ENCODE measurements around the gene UBASH3B.

The UBASH3B gene

DNA sequence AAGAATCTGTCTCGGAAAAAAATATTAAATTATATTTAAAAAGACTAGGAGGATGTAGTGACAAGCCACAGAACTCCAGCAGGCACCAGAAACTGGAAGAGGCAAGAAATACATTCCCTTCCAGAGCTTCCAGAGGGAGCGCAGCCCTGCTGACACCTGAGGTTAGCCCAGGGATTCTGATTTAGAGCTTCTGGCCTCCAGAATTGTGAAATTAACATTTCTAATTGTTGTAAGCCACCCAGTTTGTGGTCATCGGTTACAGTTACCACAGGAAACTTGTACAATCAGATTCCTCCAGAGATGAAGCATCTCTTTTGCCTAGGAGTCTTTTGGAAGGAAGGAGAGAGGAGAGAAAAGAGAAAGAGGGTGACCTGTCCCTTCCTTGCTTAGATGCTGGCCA, 6.4 kb upstream of the UBASH3B start:
- no peak for DNase-seq

DNA sequence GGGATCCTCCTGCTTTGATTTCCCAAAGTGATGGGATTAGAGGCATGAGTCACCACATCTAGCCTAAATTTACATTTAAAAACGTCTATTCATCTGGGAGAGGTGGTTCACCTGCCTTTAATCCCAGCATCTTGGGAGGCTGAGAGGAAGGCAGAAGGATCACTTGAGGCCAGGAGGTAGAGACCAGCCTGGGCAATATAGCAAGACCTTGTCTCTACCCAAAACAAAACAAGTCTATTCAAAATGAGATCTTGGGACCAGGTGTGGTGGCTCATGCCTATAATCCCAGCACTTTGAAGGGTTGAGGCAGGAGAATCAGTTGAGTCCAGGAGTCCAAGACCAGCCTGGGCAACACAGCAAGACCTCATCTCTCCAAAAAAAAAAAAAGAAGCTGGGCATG, 4.9 kb upstream of the UBASH3B start:
- DNase-seq, result no peak

DNA sequence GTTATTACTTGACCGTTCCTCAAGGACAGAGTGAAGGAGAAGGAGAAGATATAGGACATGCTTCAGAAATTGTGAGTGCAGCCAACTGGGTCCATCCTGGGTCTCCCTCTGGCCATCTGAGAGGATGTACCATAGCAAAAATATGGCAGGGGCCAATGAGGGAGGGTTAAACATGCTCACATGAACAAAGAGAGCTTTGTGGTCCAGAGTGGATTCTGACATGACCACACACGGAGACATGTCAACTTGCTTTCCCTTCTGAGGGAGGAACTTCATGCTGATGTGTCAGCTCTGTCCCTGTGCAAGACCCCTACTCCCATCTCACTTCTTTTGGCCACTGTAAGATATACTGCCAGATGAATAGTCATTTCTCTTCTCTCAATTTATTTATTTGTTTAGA, 3.0 kb upstream of the UBASH3B start:
- DNase-seq, result no peak

DNA sequence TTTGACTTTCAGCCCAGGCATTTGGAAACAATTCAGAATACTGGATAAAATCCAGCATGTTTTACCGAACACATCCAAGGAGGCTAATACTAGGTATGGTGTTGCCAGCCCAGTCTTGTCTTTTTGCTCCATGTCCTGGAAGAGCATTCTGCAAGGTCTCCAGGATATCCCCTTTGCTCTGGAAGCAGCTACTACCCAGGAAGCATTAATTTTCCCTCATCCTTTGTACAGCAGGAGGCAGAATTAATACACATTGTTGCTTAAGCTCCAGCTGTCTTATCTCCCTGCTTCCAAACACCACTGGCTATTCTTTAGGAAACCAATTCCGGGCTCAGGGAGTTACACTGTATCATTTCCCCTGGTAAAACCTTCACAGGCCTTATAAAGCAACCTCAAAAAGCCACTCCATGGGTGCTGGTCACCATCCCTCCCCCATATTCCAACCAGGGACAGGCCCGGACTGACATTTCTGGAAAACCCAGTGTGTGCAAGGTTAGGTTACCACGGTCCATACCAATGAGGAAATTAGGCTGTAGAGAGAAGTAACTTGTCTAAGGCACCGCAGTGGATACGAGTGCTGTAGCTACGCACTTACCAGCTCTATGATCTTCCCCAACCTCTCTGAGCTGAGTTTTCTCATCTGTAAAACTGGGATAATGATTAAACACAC, 1.5 kb upstream of the UBASH3B start:
- DNase-seq, result no peak

DNA sequence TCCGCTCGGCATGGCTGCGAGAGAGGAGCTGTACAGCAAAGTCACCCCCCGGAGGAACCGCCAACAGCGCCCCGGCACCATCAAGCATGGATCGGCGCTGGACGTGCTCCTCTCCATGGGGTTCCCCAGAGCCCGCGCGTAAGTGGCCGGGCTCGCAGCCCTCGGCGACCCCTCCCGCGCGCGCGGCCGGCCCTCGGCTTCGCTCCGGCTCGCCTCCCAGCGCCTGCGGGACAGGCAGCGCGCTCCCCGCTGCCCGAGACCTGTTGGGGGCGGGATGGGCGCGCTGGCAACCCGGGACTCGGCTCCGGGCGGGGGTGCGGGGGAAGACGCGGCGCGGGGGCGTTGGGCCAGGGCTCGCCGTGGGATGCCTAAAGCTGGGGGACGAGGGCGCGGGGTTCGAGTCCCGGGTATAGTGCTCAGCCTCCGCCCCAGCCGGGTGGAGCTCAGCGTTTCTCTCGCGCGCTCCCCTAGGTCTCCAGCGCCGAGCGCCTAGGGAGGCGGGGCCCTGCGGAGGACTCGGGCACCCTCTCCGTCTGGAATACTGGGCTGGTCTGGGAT, 630 bp downstream of the UBASH3B start:
- no peak for DNase-seq

DNA sequence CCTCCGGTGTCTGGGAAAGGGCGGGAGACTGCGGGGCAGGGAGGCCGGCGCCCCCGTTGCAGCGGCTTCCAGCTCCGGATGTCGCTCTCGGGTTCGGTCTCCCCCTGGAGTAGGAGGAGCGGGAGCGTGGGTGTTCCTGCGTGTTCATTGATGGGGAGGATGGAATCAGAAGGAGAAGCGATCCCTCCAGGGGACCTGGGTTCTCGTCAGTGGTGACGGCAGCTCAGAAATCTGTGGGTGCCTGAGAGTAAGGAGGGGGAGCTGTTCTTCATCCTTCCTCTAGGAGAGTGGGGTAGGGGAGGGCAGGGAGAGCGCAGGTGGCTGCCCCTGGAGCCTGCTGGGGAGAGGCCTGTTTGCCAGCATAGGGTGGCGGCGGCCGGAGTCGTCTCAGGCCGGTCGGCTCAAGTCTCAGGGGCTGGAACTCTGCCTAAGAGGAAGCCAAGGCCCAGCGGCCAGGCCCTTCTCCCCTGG, 1.1 kb downstream of the UBASH3B start:
- DNase-seq, result no peak

DNA sequence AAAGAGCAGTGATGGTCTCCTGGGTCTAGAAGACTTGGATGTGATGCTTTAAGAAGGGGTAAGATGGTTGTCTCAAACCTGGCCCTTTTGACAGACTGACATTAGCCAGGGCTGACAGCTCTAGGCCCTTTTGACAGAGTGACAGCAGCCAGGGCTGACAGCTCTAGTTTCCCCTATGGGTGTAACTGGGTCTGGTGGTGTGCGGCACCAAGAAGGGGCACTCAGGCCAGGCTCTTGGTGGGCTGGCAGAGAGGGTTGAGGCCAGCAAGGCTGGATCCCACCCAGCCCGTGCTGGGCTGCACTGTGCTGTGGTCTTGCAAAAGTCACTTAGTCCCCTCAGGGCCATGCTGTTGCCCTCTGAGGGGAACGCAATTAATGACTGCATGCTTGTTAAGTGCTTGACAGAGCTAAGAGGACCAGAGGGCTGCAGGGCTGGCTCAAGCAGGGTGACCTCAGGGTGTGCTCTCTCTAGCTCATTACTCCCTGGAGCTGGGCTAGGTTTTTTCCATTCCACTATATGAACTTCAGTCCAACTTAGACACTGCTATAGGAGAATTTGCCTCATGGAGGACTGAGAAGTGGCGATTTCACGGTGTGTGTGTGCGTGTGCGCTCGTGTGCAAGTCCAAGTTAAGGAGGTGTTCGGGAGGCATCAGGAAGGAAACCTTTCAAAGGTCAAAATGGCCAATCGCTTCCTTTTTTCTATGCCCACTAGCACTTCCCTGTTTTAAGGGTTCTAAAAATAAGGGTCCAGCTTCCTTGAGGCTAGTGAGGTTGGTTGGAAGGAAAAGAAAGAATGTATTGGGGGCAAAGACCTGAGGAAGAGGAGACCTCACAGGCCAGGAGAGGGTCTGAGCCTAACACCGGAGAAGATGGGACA, 4.4 kb downstream of the UBASH3B start:
- DNase-seq, result no peak

DNA sequence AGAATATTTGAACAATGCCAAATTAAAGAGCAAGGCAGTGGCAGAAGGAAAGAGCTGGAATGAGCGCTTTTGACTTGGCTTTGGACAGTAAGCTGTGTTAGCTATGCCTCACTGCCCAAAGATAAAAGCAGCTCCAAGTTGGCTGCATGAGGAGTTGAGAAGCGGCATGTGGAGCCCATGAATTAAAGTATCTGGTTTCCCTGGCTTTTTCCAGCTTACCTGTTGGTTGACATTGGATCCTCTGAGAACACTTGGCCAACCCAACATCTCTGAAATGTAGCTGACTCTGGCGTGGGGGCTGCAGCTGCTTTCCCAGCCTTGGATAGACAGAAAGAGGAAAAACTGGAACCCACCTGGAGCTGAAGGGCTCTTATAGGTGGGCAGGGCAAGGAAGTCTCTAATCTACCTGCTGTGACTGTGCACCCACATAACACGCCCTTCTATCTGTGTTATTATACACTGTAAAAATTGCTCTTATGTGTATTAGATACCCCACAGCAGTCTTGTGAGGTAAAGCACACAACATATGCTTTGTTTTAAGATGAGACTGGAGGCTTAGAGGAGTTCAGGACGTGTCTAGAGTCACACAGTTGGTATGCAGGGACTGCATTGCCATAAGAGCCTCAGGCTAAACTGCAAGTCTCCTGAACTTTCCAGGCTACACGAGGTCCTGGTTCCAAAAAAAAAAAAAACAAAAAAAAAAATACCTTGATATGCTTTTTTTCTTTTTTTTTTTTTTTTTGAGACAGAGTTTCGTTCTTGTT, 5.8 kb downstream of the UBASH3B start:
- DNase-seq, result no peak

DNA sequence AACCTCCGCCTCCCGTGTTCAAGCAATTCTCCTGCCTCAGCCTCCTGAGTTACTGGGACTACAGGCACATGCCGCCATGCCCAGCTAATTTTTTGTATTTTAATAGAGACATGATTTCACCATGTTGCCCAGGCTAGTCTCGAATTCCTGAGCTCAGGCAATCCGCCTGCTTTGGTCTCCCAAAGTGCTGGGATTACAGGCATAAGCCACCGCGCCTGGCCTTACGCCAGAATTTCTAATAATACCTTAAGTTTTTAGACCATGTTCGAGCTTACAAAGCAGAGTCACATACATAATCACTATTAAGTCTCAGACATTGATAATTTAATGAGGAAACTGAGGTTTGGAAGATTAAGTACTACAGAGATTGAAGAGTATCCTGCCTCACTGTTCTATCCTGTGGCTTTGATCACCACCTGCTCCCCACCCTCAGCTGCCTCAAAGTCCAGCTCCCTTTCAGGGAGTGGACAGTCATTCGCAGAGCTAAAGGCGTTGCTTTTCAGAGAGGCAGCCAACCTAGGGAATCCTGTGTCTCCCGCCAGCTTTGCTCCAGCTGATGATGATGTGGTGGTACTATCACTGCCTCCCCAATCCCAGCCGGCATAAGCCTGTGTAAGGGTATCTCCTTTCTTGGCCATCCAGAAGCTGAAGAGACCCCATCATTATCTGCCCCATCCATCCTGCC, 7.7 kb downstream of the UBASH3B start:
- DNase-seq, result no peak

DNA sequence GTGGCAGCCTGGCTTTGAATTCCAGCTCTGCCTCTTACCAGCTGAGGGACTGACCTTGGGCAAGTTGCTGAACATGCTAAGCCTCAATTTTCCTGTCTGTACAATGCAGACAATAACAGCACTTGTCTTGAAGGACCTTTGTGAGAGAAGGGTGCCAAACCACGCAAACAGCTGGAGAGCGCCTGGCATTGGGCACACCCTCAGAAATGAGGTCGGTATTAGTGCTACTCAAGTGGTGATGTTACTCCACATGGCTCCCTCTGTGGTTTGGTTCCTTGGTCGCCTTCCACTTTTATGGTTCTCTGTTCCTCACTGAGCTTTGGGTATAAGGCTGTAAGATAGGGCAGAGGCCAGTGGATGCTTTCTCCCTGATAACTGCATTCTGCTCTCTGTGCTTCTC, 8.2 kb downstream of the UBASH3B start:
- no peak for DNase-seq

DNA sequence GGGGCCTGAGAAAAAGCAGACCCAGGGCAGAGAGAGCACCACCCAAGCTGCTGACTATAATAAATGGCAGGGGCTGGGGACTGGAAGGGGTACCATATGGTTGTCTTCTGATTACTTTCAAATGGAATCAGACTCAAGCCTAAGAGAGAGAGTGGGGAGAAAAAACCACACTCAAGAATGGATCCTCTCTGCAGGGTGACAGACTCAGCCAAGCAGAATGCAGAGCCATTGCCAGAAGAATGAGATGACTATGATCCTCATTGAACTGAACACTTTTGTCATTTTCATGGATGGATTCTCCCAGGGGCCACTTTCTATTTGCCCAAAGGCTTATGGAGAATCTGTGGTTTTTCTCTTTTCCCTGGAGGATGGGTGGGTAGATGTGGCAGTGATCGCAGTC, 8.7 kb downstream of the UBASH3B start:
- DNase-seq, result no peak

DNA sequence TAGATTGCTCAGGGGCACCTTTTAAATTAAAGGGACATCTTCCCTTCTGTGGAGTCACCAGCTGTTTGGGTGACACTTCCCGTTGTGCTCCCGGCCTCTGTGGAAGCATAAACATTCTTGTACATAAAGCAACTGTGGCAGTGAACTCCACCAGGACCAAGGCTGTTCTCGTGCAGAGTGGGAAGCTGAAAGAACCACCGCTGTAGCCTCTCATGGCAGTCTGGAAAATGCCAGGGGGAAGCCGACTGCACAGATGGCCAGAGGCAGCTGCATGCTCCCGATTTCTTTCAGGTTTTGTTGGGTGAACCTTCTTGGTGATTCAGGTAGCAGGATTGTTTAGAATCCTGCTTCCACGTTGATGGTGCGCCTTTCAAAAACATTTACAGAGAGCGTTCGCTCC, 10.3 kb downstream of the UBASH3B start:
- peak; percentile 7 for DNase-seq

DNA sequence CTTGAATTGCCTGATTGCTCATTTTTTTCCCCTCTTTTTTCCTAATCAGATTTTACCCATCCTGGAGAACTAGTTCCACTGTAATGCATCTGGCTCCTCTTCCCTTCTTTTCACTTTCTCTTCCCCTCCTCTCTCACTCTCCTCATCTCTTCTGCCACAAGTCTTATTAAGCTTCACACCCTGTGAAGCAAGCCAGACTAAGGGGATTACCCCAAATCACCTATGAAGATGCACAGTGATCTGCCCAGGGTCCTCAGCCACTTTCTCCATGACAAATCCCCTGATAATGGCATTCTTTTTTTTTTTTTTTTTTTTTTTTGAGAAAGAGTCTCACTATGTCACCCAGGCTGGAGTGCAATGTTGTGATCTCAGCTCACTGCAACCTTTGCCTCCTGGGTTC, 11.2 kb downstream of the UBASH3B start:
- no peak for DNase-seq

DNA sequence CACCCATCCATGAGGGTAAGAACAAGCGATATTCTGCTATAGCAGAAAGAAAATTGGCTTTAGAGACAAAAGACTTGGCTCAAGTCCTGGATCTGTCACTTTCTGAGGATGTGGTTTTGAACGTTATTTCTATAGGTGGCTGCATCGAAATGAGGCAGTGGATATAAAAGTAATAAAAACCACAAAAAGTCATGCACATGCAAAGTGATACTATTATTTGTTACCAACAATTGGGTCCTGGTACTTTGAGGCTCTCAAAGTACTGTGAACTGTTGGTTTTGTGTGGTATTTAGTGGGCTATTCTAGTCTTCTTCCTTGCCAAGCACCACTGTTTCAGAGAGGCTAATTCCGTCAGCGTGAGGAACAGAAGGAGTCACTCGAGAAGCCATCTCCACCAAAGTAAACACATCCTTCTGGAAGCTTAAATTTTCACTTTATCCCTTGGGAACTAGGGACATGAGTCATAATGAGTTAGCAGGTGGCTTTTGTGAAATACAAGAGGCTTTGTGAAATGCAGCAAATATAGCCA, 13.1 kb downstream of the UBASH3B start:
- DNase-seq, result no peak

DNA sequence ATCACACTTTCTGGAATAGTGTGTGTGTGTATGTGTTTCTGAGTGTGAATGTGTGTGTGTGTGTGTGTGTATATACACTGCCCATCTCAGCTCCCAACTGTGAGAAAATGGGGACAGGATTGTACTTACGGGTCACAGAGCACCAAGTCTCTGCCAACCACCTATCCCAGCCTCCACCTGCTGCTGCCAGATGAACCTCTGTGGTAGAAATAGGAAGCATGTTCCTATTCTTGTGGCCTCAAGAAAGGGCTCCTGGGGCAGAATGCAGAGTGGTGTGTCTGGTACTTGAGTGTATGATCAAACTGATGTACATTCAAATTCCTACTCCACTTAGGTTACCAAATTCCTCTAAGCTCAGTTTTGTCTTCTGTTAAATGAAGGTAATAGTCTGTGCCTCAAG, 14.6 kb downstream of the UBASH3B start:
- no peak for DNase-seq

DNA sequence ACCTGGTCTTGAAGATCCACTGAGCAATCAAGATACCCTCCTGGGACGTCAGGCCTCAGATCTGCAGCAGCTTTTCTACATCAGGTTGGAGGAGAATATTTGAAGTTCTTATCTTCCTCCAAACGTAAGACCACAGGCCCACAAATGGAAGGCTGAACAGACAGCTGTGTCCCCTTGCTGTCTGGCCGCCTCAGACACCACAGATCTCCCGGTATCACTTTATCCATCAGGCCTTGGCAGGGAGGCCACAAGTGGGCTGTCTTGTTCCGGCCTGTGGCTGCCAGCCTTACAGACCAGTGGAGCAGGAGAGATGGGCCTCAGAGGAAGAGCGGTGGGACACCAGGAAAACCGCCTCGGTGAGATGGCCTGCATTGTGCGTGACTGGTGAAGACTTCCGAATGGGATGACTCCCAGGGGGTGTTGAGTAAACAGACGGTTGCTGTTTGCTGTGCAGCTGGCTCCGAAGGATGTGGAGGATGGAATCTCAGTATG, 15.9 kb downstream of the UBASH3B start:
- no peak for DNase-seq

DNA sequence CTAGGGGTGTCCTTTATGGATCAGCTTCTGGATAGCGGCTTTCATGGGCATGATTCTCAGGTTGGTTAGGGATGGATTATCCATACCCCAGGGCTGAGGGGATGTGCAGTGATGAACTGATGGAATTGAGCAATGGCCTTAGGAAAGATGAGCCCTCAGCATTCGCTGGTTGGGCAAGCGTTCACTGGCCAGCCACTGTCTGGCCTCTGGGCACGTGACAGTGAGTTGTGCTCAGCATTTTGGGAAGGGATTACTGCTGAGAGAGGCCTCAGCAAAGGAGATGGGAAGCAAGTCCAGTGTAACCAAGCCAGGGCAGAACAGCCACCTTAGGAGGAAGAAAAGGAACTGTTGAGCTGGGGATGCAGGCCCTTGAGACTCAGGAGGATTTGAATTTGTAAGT, 17.4 kb downstream of the UBASH3B start:
- no peak for DNase-seq

DNA sequence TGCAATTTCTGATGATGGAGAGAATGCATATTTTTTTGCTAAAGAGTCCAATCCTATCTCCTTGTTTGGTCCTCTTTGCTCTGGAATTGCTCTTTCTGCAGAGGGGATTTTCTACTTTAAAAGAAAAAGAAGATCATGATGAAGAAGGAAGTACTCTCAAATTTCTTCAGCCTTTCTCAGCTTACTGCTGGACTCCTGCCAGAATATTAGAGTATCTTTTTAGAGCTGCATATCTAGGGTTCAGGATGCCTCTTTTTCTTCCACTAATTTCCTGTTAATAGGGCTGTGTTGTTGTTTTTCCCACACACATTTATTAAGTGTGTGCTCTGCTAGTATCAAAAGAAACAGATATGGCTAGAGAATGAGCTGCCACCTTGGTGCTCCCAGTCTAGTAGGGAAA, 18.2 kb downstream of the UBASH3B start:
- no peak for DNase-seq

DNA sequence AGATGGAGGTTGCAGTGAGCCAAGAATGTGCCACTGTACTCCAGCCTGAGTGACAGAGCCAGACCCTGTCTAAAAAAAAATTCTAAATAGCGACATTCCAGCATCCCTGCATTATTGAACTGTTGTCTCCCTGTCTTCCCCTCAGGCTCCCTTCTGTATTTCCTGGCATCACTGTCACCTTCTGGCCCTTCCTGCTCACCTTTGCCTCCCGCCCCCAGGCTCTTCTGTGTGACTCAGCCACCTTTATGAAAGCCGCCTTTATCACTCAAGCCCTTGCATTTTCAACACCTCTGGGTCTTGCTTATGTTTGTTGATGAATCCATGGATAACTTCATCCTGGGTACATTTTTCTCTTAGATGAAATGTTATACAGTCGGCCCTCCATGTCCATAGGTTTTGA, 21.1 kb downstream of the UBASH3B start:
- no peak for DNase-seq

DNA sequence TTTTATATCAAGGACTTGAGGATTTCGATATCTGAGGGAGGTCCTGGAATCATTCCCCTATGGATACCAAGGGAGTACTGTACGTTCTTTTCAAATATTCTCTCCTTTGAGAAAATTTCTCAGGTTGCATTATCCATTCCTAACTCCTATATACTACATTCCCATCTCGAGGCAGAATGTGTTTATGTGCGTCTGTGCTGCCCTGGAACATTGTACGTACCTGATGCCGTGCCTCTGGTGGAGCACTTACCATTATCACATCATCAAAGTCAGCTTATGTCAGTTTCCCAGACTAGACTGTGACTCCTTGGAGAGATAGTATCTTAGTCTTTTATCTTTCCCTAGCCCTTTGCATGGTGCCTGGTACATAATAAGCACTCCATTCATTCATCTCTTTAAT, 21.7 kb downstream of the UBASH3B start:
- DNase-seq, result no peak

DNA sequence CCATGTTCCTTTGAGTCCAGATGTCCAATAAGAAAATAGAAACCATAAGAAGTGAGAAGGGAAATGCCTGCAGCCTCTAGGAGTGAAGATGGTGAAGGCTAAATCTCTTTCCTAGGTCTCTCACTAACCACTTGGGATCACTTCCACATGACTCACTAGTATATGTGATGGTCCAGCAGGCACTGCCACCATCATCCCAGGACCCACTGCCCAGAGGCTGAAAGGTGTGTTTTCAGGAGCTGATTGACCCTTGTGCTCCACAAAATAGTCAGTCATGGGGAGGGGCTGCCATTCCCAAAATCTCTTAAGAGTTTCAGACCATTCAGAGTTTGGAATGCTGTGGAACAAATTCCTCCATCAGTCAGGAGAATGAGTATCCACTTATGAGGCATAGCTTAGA, 22.9 kb downstream of the UBASH3B start:
- DNase-seq, result no peak

DNA sequence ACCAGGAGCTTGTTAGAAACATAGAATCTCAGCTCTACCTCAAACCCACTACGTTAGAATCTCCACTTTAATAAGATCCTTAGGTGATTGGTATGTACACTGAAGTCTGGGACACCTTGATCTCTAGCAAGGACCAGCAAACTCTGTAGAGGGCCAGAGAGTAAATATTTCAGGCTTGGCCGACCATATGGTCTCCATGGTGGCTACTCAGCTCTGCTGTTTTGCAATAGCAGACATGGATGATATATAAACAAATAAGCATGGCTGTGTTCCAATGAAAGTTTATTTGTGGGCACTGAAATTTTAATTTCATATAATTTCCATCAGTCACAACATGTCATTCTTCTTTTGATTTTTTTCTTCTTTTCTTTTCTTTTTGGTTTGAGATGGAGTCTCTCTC, 23.9 kb downstream of the UBASH3B start:
- DNase-seq, result no peak

All from NCI-H2227 treated with DMSO at 0.1 percent for 48 hours (cell line).